ENCODE data around the gene NR1I3. TPM values are rescaled to one million over a fixed set of nuclear protein-coding genes. Genes with fewer than 3 reads are reported as not detected.
A peak's percentile ranks its signal among the peaks of the same experiment; 100 is the strongest.

Gene NR1I3
- total and polyA plus RNA-seq, 2 of the 13 experiments (the other 11 are each of a cell fraction or from before 2014, with no cell fraction given): 0.62 to 0.95 TPM

DNA sequence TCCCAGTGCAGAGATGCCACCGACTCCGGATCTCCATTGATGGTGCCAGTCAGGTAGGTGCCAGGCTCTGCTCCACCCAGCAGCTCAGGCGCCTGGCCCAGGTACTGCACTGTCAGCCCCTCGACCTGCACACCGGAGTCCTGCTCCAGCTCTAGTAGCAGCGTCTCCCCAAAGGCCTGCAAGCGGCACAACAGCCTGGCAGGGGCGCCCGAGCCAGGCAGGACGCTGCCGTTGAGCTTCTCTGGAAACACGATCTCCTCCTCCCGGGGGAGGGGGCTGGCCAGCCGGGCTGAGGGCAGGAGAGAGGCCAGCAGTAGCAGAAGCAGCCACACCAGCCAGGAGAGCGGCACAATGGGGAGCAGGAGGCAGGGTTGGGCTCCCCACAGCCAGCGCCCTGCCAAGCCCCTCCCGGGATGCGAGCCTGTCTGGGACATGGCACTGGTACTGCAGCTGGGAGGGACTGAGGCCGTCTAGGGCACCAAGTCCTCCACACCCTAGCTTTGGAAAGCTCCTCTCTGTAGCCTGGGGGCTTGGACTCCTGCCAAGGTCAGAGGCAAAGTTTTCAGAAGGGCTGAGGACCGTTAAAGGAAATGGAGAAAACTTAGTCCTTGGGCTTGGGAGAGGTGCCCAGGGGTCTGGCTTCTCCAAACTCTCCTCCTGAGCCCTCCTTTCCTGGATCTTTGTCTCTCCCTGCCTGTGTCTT, 39.7 kb downstream of the NR1I3 start (continued):
- no peak for TF ChIP-seq U2AF2 (IDR thresholded peaks at IDR 0.05; ENCODE audit: low read depth, low read length)
- TF ChIP-seq, protein P1, sequence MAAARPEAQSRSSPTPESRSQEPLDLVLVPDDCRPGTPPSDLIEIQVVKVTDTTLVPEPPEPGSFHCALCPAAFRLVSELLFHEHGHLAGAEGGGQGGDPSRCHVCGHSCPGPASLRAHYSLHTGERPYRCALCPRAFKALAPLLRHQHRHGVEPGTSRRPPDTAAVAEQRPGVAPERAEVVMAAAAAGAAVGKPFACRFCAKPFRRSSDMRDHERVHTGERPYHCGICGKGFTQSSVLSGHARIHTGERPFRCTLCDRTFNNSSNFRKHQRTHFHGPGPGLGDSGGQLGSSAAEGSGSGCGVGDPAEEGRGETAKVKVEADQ (CRISPR knock-in tag; IDR thresholded peaks at IDR 0.05; ENCODE audit: borderline replicate concordance): 0 out of 2 replicates have a peak, but pooled peaks have one; percentile 57
- TF ChIP-seq FOXM1 (CRISPR knock-in tag; IDR thresholded peaks at IDR 0.05): no peak
- no peak for TF ChIP-seq SOX6 (IDR thresholded peaks at IDR 0.05)
- TF ChIP-seq SOX6 (CRISPR knock-in tag; IDR thresholded peaks at IDR 0.05): peak; percentile 20; the same call in 1 of the 2 replicates
- no peak for TF ChIP-seq SNAI1 (CRISPR knock-in tag; IDR thresholded peaks at IDR 0.05; ENCODE audit: borderline replicate concordance)
- no peak for TF ChIP-seq ZNF766 (CRISPR knock-in tag; IDR thresholded peaks at IDR 0.05; ENCODE audit: borderline replicate concordance)
- no peak; the same call in 1 of the 2 replicates for TF ChIP-seq ZNF331 (CRISPR knock-in tag; IDR thresholded peaks at IDR 0.05)
- TF ChIP-seq, protein P2, sequence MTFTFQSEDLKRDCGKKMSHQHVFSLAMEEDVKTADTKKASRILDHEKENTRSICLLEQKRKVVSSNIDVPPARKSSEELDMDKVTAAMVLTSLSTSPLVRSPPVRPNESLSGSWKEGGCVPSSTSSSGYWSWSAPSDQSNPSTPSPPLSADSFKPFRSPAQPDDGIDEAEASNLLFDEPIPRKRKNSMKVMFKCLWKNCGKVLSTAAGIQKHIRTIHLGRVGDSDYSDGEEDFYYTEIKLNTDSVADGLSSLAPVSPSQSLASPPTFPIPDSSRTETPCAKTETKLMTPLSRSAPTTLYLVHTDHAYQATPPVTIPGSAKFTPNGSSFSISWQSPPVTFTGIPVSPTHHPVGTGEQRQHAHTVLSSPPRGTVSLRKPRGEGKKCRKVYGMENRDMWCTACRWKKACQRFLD (CRISPR knock-in tag; IDR thresholded peaks at IDR 0.05; ENCODE audit: borderline replicate concordance): 0 out of 2 replicates have a peak, but pooled peaks have one; percentile 50
- TF ChIP-seq, protein P3, sequence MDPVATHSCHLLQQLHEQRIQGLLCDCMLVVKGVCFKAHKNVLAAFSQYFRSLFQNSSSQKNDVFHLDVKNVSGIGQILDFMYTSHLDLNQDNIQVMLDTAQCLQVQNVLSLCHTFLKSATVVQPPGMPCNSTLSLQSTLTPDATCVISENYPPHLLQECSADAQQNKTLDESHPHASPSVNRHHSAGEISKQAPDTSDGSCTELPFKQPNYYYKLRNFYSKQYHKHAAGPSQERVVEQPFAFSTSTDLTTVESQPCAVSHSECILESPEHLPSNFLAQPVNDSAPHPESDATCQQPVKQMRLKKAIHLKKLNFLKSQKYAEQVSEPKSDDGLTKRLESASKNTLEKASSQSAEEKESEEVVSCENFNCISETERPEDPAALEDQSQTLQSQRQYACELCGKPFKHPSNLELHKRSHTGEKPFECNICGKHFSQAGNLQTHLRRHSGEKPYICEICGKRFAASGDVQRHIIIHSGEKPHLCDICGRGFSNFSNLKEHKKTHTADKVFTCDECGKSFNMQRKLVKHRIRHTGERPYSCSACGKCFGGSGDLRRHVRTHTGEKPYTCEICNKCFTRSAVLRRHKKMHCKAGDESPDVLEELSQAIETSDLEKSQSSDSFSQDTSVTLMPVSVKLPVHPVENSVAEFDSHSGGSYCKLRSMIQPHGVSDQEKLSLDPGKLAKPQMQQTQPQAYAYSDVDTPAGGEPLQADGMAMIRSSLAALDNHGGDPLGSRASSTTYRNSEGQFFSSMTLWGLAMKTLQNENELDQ (CRISPR knock-in tag; IDR thresholded peaks at IDR 0.05; ENCODE audit: borderline replicate concordance): no peak
- TF ChIP-seq IKZF4 (CRISPR knock-in tag; IDR thresholded peaks at IDR 0.05; ENCODE audit: borderline replicate concordance, low read depth, not compliant biosample characterization): peak; percentile 66
- TF ChIP-seq RAD21 (CRISPR knock-in tag; IDR thresholded peaks at IDR 0.05): peak; percentile 48; the same call in 1 of the 2 replicates
- TF ChIP-seq, protein P4, sequence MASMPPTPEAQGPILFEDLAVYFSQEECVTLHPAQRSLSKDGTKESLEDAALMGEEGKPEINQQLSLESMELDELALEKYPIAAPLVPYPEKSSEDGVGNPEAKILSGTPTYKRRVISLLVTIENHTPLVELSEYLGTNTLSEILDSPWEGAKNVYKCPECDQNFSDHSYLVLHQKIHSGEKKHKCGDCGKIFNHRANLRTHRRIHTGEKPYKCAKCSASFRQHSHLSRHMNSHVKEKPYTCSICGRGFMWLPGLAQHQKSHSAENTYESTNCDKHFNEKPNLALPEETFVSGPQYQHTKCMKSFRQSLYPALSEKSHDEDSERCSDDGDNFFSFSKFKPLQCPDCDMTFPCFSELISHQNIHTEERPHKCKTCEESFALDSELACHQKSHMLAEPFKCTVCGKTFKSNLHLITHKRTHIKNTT (CRISPR knock-in tag; IDR thresholded peaks at IDR 0.05): no peak
- no peak for TF ChIP-seq ZSCAN9 (CRISPR knock-in tag; IDR thresholded peaks at IDR 0.05; ENCODE audit: borderline replicate concordance)
- TF ChIP-seq, protein P5, sequence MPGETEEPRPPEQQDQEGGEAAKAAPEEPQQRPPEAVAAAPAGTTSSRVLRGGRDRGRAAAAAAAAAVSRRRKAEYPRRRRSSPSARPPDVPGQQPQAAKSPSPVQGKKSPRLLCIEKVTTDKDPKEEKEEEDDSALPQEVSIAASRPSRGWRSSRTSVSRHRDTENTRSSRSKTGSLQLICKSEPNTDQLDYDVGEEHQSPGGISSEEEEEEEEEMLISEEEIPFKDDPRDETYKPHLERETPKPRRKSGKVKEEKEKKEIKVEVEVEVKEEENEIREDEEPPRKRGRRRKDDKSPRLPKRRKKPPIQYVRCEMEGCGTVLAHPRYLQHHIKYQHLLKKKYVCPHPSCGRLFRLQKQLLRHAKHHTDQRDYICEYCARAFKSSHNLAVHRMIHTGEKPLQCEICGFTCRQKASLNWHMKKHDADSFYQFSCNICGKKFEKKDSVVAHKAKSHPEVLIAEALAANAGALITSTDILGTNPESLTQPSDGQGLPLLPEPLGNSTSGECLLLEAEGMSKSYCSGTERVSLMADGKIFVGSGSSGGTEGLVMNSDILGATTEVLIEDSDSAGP (CRISPR knock-in tag; IDR thresholded peaks at IDR 0.05; ENCODE audit: borderline replicate concordance): peak; percentile 36; the same call in 1 of the 2 replicates
- no peak for TF ChIP-seq ZNF547 (CRISPR knock-in tag; IDR thresholded peaks at IDR 0.05)
- peak; percentile 58; the same call in 1 of the 2 replicates for TF ChIP-seq ZNF451 (CRISPR knock-in tag; IDR thresholded peaks at IDR 0.05)
- 0 out of 2 replicates have a peak, but pooled peaks have one; percentile 14 for TF ChIP-seq ZNF572 (CRISPR knock-in tag; IDR thresholded peaks at IDR 0.05)
- no peak for TF ChIP-seq ZBTB3 (CRISPR knock-in tag; IDR thresholded peaks at IDR 0.05; ENCODE audit: borderline replicate concordance, low read depth)
